Measurements from ENCODE around the gene F7.

Gene F7

GRCh38 chr13:113166681-113167080 is 61.1 kb downstream of the F7 start:
- no peak for DNase-seq (ENCODE audit: extremely low read depth in 1 of 2, low read depth in 1 of 2)

GRCh38 chr13:113167155-113167554 is 61.6 kb downstream of the F7 start:
- no peak for DNase-seq (ENCODE audit: extremely low read depth in 1 of 2, low read depth in 1 of 2)

GRCh38 chr13:113167575-113167974 is 62.0 kb downstream of the F7 start:
- DNase-seq (ENCODE audit: extremely low read depth in 1 of 2, low read depth in 1 of 2), result no peak

GRCh38 chr13:113168211-113168610 is 62.6 kb downstream of the F7 start:
- no peak for DNase-seq (ENCODE audit: extremely low read depth in 1 of 2, low read depth in 1 of 2)

- no peak for DNase-seq (ENCODE audit: extremely low read depth in 1 of 2, low read depth in 1 of 2)
These were observed 64.0 kb downstream of the F7 start for GRCh38 chr13:113169277-113170272.

Data from stimulated activated CD8-positive, alpha-beta memory T cell treated with anti-CD3 and anti-CD28 coated beads, Interleukin-7, amount 100 ng/mL, for 48 hours (primary cell).